HG03354 (cell line): ENCODE results near the gene SLC20A1.

Experiments
- ATAC-seq: cut with Tn5 transposase; IDR thresholded peaks from one replicate; pipeline ENCODE4 v1.9.1; 2021; ENCODE audit warnings: mild to moderate bottlenecking; ENCODE audit not compliant: unreplicated experiment, poor library complexity, severe bottlenecking

SLC20A1 gene

DNA sequence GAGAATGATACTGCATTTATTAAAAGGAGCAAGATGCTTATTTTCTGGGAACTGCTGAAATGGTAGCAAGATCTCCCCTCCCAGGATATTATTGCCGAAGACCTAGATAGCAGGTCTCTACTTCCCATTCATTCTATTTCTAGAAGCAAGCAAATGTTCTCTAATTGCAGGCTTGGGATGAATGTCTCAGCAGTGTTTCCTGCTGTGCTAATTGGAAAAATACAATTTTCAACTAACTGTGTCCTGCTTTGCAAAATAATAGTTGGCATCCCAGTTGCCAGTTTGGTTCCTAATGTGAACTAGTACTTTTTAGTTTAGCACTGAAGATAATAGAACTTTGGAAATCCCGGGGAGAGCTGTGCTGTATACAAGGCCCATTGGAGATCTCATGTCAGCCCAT, 26.1 kb downstream of the SLC20A1 start:
- no peak for ATAC-seq

DNA sequence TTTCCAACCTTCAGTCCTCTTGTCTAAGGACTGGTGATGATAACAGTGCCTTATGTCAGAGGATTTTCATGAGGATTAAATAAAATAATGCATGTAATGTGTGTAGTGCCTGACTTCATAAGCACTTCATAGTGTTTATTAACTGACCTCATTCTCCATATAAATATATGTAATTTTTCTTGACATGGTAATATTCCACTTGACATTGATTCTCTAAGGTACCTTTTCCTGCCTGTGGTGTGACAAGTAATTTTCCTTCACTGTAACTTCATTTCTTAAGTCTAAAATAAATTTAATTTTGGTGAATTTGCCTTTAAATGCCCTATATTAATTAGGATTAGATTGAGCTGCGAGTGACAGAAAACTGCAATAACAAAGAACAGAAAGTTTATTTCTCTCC, 27.3 kb downstream of the SLC20A1 start:
- no peak for ATAC-seq

DNA sequence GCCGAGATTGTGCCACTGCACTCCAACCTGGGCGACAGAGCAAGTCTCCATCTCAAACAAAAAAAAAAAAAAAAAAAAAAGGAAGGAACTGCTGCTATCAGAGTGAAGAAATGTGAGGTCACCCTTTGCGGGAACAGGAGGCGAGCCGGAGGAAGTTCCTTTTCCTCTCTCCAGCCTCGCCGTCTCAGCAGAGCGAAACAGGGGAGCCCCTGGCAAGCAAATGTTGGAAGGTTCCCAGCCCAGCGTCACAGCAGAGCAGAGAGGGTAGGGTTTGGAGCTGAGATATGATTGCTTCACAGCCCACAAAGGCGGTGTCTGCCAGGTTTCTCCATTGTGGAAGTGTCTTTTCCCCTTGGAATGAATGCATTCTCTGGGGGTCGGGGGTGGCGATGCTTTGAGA, 28.5 kb downstream of the SLC20A1 start:
- no peak for ATAC-seq

DNA sequence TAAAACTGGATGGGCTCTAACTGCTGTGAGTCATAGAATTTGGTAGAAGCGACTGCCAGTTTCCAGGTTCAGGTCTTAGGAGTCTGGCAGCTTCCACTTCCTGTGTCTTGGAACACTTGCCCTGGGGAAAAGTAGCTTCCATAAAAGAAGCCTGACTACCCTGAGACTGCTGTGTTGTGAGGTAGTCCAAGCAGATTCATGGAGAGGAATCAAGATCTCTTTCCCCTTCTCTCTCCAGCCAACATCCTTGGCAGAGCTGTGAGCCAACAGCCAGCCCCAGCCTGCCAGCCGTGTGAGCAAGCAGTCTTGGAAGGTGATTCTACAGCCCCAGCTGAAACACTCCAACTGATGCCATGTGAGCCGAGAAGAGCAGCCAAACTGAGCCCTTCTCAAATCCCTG, 33.7 kb downstream of the SLC20A1 start:
- no peak for ATAC-seq

DNA sequence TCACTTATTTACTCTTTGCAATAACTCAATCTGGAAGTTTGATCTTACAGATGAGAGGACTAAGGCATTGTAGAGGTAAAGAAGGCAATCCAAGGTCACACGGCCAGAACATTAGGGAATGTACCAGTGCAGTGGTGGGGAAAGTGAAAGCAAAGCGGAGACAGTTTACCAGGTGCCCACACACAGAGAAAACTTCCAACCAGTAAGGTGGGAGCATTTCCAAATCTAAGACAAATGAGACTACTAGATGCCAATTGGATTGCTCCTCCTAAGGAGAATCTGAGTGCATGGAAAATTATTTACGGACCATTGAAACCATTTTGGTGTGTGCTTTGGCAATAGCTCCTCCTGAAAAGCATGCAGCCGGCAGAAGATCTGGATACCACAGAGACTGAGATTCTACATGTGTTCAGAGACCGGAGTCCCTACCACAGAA, 34.9 kb downstream of the SLC20A1 start:
- no peak for ATAC-seq

DNA sequence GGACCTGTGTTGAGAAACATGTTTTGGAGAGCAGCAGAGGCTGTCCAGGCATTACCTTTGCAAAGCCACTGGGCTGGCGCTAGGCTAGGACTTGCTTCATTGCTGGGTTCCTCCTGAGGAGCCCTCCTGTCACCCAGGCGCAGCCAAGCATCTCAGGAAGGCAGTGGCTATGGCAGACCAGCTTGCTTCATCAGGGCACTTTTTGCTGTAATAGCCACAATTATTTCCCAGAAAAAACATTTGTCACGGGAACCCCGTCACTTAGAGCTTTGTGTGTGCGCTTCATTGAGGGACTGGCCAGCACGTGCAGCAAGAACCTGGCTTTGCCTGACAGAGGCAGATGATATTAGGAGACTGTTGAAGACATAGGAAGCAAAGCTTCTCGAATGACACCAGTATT, 36.4 kb downstream of the SLC20A1 start:
- ATAC-seq: no peak

DNA sequence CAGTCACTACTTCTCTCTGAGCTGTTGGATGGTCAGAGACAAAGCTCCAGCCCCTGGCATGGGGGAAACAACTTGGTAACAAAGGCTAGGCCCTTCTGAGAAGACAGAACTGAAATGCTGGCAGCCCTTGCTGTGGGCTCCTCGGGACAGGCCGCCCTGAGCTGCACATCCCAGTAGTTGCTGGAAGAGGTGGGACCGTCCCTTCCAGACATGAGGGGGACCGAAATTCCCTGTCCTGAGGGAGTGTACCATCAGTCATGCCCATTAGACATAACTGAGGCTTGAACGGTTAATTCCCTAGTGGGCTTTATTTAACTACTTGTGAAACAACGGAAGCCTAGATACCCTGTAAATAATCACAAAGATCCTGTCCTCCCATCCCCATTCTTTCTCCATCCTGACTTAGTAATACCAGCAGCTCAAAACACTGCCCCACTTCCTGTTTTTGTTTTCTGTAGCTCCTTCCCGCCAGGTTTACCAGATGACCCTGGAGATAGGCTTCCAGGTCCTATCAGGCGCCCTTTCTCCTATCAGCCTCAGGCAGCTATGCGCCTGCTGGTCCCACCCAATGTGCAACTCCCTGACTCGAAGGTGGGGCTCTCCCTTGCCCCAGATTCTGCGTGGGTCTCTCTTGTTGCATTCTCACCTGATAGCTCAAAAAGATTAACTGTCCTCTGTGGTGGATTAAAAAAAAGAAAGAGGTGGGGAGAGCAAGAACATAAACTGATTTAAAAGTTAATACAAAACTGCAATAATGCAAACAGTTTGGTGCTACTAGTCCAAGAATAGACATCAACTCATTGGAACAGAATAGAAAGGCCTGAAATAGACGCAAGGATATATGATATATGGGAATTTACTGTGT, 38.0 kb downstream of the SLC20A1 start:
- ATAC-seq: no peak

DNA sequence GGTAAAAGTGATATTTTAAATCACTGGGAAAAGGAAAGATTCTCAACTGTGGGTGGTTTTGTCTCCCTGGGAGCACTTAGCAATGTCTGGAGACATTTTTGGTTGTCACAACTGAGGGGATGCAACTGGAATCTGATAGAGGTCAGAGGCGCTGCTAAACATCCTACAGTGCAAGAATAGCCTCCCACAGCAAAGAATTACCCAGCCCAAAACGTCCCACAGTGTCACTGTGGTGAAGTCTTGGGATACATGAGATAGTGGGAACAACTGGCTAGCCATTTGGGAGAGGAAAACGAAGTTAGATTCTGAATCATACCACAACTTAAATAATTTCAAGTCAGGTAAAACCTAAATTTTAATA, 38.7 kb downstream of the SLC20A1 start:
- no peak for ATAC-seq

DNA sequence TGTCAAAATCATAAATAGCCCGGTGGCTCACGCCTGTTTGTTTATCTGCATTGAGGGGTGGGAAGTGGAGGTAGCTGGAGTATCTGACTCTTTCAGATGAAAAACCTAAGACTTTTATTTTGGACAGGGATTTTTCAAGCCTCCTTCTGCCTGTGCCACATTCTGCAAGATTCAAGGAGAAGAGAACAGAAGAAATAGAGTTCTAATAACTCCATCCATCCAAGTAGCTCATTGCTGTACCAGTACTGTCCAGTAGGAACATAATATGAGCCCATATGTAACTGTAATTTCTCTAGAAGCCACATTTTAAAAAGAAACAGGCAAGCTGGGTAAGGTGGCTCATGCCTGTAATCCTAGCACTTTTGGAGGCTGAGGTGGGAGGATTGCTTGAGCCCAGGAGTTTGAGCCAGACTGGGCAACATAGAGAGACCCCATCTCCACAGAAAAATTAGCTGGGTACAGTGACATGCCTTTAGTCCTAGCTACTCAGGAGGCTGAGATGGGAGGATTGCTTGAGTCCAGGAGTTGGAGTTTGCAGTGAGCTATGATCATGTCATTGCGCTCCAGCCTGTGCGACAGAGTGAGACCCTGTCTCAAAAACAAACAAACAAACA, 39.6 kb downstream of the SLC20A1 start:
- no peak for ATAC-seq

DNA sequence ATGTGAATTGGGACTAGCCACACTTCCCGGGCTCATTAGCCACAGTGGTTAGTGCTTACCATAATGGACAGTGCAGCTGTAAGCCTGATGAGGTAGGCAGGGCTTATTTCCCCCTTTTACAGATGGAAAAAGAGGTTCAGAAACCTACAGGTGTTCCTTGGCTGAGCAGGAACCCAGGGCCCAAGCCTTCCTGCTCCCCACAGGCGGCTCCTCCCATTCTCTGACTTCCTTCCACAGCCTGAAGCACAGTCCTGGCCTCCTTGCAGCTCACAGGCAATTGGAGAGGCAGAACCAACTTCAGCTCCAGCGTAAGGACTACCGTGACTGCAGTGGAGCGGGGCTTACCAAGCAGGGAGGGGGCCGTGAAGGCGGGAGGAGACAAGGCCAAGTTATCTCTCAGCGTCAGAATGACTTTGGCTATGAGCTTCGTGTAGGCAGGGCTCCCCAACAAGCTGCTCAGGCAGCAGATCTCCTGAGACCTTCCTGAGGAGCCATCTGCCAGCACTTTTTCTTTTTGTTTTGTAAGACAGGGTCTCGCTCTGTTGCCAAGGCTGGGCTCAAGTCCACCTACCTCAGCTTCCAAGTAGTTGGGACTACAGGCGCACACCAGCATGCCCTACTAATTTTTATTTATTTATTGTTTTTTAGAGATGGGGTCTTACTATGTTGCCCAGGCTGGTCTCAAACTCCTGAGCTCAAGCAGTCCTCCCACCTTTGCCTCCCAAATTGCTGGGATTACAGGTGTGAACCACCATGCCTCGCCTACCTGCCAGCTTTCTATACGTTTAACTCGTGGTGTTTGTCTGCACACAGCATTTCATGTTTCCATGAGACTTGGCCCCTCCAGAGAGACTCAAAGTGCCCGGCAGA, 40.8 kb downstream of the SLC20A1 start:
- ATAC-seq: no peak

DNA sequence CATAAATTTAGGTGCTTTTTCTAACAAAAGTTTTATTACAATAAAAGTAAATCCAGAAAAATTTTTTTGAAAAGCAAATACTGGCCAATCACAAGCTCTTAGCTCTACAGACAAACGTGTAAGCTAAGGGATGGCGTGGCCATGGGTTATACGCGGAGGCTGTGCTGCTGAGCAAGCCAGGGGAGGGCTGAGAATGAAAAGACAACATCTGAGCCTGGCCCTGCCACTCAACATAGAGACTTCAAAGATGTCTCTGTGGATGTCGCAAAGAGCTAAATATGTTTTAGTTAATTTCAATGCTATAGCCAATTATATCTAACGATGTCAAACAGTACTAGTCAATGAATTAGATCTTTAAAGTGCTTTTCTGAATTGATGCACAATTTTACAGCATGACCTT, 41.8 kb downstream of the SLC20A1 start:
- no peak for ATAC-seq

DNA sequence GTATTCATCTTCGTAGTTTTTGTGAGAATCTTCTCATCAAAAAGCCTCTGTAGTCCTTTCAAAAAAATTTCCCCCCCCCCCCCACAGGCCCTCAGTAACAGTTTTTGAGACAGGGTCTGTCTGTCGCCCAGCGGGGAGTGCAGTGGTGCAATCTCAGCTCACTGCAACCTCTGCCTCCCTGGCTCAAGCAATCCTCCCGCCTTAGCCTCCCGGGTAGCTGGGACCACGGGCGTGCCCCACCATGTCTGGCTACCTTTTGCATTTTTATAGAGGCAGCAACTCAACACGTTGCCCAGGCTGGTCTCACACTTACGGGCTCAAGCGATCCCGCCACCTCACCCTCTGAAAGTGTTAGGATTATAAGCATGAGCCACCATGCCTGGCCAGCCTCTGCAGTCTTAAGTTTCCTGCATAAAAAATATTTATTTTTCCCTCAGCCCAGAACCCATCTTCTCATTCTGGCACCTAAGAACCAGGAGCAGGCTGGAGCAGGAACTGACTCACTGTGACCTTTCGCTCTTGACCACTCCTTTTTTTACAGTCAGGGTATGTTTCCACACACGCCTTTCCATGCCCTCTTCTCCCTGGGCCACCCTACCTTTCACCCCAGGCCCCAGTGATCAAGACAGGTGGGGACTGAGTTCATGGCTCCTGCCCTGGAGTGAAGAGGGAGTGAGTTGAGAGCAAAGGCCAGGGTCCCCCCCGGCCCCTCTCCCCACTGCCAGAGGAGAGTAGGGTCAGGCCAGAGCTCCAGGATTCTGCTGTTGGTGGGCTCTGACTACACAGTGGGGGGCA, 42.5 kb downstream of the SLC20A1 start:
- no peak for ATAC-seq

DNA sequence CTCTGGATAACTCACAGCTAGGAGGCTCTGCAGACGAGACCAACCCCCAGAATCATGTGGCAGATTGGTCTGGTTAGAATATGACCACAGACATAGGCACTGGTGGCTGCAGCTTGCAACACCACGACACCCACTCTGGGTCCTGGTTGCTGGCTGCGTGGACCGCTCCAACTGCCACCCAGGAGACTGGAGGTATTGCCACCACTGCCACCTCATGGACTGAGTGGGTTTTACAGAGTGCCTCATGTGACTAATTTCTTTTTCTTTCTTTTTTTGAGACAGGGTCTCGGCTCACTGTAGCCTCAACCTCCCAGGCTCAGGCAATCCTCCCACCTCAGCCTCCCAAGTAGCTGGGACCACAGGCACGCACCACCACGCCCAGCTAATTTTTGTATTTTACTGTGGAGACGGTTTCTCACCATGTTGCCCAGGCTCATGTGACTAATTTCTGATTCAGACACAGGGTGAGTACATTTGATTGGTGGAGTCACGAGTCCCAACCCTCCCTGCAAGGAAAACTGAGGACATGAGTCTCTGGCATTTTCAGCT, 45.2 kb downstream of the SLC20A1 start:
- ATAC-seq: peak; percentile 77

DNA sequence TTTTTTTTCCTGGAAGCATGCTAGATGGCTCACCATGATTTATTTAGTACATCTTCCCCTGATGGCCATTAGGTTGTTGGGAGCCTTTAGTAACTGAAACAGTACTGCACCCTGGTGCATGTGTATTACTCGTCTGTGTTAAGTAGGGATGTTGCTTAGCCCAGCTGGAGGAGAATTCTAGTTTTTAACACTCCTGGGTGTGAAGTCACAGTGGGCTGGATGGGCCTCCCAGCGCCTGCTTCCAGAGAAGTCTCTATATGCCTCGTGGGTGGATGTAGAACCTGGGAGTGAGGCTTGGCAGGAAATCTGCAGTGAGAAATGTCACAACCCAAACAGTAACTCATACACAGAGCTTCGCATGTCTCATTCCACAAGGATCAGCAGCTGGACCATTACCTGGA, 46.1 kb downstream of the SLC20A1 start:
- no peak for ATAC-seq

DNA sequence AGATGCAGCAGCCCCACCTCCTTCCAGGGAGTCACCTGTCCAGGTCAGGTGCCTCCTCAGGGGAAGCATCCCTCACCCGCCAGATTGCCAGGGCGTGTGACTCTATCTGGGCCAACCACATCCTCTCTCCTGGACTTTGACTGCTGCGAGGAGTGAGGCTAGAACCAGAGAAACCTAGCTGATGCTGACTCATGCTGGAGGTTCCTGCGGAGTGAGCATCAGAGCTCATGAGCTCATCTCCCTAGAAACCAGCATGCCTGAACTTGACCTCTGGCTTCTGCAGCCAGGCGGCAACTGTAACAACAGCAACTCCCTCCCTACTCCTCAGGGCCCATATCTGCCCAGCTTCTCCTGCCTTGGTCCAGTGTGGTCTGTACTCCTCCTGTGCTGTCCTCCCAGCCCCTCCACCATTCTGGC, 46.8 kb downstream of the SLC20A1 start:
- peak; percentile 79 for ATAC-seq

DNA sequence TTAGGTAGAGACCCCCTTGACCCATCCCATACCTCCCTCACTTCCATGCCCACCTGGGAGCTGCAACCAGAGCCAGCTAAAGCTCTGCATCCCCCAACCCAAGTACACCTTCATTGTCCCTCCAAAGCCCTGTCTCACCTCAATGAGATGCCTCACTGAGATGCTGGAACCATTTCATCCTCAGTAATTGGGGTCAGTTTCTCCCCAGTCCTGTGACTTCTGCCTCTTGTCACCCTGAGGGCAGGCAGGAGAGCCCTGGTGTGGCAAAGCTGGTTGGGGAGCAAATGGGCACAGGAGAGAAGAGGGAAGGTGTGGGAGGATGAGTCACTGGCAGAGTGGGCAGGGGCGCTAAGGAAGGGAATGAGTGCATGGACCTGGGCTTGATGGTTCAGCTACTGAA, 47.2 kb downstream of the SLC20A1 start:
- ATAC-seq: peak; percentile 2

DNA sequence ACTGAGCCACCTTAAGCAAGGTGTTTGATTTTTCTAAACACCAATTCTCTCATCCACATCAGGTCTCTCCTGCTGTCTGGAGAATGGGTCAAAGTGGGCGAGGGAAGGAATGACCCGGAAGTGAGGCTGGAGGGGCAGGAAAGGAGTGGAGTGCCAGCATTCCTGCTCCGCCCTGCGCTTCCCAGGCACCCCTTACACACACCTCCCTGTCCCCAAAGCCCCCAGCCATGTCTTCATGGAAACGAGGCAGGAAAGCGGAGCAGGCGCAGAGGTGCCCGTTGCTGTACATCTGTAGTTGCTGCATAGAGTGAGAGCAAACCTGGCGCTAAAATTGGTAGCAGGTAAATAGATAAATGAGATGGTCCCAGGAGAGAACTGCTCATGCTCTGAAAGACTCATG, 47.9 kb downstream of the SLC20A1 start:
- ATAC-seq: no peak

DNA sequence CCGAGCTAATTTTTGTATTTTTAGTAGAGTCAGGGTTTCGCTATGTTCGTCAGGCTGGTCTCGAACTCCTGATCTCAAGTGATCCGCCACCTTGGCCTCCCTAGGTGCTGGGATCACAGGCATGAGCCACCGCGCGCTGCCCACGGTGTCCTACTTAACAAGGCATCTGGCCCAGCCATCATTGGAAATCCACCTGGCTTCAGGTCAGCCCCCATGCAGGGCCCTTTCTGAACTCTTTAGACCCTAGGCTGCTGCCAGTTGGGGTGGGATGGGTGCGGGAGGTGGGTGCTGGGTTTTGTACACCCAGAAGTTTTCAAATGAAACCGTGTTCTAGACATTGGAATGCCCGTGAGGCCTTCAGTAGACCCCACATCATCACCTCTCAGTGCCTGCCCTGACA, 48.4 kb downstream of the SLC20A1 start:
- ATAC-seq: no peak

DNA sequence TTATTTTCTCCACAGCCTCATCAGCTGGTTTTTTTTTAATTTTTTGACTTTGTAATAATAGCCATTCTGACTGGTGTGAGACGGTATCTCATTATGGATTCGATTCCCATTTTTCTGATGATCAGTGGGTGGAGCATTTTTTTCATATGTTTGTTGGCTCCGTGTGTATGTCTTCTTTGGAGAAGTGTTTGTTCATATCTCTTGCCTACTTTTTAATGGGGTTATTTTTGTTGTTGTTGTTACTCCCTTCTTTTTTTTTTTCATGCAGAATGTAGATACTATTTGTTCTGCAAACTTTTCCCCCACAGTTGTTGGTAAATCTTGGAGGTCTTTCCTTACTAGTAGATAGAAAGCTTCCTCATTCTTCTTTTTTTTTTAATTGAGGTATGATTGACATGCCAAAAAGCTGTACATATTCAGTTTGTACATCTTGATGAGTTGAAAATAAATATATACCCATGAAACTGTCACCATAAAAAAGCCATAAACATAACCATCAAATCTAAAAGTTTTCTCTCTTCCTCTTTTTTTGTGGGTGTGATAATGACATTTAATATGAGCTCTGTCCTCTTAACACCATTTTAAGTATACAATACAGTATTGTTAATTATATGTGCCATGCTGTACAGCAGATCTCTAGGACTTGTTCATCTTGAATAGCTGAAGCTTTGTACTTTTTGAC, 53.2 kb downstream of the SLC20A1 start:
- no peak for ATAC-seq
